AG08395 (cell line): Measurements from ENCODE around the gene BLID.
A peak's percentile ranks its signal among the peaks of the same experiment; 100 is the strongest.

ENCODE experiments used
- DNase-seq: peaks from one replicate; pipeline ENCODE4 v3.0.0; 2012; ENCODE audit warnings: mixed read lengths, low spot score

BLID gene

GRCh38 chr11:122105044-122105758, 10.8 kb downstream of the BLID start:
- DNase-seq, result no peak

- DNase-seq, result no peak
Observed at GRCh38 chr11:122104341-122104740, 11.7 kb downstream of the BLID start.

DNA sequence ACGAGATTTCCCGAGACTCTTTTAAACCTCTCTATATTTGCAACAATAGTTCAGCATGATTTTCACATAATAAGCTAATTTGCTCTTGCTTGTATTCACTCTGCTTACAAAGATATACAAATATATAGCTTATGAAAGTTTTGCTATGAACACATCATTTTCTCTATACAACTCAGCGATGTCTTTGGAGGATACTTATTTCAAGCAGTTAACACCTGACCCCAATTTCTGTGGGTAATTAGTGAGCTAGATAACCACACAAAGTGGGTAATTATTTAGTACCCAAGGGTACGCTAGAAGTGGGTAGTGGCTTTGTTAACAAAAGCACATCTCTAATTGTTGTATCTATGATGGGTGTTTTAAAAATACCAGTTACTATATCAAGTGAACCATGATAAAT, 12.3 kb downstream of the BLID start:
- DNase-seq, result no peak

GRCh38 chr11:122103321-122103720, 12.7 kb downstream of the BLID start:
- no peak for DNase-seq

- DNase-seq, result no peak
Observed at GRCh38 chr11:122102426-122102825, 13.6 kb downstream of the BLID start.

- peak; percentile 63 for DNase-seq
Observed at GRCh38 chr11:122101625-122102291, 14.3 kb downstream of the BLID start.

GRCh38 chr11:122100756-122101080, 15.3 kb downstream of the BLID start:
- no peak for DNase-seq

GRCh38 chr11:122100037-122100755, 15.8 kb downstream of the BLID start:
- peak; percentile 47 for DNase-seq

DNA sequence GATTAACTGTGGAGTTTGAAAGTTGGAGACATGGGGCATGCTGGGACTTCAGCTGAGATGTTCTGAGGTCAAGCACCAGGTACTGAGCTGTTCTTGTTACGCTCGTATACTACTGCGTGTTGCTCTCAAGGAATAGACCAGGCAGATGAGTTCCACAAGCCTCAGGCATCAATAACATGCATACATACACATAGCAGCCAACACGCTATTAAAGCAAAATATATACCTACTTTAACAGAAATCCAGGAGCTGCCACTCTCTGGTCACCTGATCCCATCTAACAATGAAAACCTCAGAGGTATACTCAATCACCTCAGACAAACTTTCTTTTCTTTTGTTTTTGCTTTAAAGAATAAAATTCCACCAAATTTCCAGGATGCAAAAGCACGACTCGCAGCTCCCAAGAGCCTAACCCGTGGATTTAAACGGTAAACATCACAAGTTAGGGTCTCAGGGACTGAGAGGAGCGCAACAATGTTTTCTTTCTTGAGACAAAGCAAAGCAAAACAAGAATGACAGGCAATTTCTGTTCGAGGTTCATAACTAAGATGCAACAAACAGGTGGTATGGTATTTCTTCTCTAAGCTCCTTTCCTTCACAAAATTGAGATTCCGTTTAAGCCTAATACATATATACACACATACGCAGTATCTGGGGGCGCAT, 16.5 kb downstream of the BLID start:
- DNase-seq, result no peak

DNA sequence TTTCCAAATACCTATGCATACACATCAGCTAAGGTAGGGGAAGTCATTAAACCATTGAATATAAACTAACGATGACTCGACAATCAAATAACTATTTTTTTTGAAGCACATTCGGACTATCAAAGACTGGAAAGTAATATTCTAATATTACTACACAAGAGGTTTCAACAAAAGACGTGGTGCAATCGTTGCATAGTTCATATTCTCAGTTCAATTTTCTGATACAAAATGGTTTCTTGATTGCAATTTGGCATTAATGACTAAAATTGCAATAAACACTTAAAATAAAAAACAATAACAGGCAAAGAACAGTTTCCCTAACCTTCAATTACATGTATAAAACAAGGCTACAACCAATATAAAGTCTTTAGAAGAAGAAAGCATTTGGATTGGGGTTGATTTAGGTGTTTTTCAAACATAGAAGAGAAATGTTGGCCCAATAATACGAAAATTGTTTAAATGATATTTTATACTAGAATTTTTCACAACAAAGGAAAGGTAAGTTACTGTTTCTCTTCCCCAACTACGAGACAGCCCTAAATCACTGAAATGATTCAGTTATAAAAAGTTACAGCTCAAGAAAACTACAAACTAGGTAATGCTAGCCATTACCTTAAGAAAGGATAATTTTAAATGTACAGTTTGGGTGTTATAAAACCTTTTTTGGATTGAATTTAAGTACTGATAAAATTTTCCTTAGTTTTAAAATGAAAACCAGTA, 17.6 kb downstream of the BLID start:
- DNase-seq, result no peak

DNA sequence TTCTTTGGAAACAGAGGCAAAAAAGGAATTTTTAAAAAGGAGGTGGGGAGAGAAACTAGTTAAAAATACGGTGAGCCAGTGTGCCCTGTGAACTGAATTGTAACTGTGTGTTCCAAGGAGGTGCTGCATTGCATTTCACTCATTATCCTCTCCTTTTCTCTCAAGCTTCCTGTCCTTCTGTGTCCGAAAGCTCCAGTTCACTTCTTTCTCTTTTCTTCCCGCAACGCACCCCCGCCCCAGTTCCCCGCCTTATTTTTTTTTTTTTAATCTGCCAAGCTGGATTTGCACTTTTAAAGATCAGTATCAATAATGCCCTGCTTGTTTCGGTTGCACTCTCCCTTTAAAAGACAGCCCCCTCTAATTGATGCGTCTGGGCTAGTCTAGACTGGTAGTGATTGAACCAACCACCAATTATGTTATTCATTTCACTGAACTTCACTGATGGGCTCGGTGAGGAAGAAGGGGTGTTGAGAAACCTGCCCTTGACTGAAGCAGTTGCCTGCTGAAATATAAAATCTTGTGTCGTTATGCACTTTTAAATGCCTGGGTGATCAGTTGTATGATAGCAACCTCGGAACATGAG, 18.5 kb downstream of the BLID start:
- no peak for DNase-seq

- DNase-seq, result no peak
Observed at GRCh38 chr11:122096272-122097112, 19.5 kb downstream of the BLID start.

DNA sequence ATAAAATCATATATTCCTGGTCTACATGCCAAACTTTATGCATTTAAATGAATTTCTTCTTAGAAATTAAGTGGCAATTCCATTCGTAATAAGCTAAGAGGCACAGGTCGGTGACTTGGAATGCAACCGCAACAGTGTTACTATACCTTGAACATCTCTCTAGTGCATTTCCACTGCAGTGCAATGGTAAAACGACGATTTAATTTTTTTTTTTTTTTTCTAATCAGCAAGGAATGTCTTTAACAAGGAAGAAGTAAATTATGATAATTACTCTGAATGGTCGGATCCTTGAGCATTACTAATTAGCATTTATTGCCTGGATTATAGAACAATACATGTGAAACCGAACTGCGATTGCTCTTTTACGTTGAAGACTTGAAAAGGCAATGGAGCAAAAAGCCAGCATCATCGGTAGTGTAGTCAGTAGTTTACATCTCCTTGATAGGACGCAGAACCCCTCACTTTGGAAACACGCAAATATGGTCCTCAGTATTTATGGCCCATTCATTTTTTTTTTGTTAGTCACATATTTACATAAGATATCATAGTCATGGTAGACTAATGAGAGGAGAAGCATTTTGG, 20.2 kb downstream of the BLID start:
- no peak for DNase-seq

DNA sequence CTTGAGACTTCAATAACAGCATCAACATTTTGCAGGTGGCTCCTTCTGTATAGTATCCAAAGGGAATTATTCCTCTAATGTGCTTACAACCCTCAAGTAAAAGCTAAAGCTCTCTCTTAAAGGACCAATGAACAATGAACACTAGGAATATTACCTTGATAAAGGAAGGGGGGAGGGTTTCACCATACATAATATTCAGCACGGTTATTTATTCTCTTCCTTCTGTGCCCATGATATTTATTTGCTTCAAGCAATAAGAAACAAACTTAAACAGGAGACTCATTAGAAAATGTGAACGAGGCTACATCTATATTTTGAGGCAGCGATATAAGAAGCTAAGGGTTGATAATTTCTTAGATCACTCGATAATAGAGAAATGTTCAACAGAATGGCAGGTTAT, 21.2 kb downstream of the BLID start:
- no peak for DNase-seq

DNA sequence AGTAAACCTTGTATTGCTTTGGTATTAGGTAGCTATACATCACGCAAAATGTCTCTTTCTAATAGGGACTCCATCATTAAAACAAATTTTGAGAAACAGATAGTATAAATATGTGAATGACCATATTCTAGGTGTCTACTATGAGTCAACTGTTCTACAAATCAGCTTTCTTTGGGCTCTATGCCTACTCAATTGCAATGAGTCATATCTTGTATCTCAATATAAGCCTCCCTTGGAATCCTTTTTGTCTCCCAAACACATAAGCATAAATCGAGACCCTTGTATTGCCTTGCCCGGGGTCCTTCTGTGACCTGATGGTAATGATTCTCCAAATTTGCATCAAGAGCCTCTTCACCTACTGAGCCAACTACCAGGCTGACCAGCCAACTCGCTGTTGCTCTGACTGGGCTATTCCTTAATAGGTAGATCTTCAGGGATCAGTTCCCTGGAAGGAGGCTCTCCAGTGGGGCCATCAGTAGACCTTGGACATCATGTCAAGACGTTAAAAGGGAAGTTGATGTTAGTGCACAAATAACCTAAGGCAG, 22.2 kb downstream of the BLID start:
- no peak for DNase-seq

DNA sequence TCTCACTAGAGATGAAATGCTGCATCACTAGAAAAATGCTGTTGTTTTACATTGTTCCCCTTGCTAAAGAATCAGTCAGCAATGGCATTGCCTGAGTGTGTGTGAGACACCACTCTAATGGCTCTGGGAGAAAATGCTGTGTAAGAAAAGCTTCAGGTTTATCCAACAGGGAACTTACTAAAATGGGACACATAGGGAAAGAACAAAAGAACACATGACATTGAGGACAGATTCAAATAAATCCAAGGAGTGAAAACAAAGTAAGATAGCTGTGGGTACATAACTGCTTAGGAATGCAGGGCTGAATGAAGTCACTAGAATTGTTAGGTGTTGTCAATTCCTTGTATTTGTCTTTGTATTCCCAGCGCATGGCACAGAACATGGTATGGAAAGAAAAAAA, 24.2 kb downstream of the BLID start:
- no peak for DNase-seq

- no peak for DNase-seq
Observed at GRCh38 chr11:122089111-122089510, 26.9 kb downstream of the BLID start.

DNA sequence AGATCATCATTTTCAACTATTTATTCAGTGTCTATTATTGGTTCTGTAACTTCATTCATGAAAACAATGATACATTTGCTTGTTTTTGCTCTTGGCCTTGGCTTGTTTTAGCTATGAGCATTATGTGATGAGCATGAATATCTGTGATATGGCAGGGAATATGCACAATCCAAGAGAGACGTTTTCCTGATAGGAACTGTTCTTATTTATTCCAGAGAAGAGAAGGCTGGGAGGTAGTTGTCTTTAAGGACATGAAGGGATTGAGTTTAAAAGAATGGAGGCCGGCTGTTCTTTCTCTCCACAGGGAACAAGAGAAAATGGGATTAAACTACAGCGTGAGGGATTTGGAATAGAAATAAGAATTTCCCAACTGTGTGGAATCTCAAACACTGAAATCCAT, 30.3 kb downstream of the BLID start:
- DNase-seq, result no peak

- peak; percentile 70 for DNase-seq
Observed at GRCh38 chr11:122085264-122085663, 30.8 kb downstream of the BLID start.

- no peak for DNase-seq
Observed at GRCh38 chr11:122082205-122082604, 33.8 kb downstream of the BLID start.
